Cardiac muscle cell (in vitro differentiated cells and primary cell): ENCODE data around the gene MAP2K6. TPM values are rescaled to one million over a fixed set of nuclear protein-coding genes. Genes with fewer than 3 reads are reported as not detected.

Experiments used
- DNase-seq, 2 donors: peaks; one replicate each; pipeline versions ENCODE4 v3.0.0 to v3.0.0-alpha.2; 2010 to 2017; ENCODE audit warnings: low read depth in 1 of 2, low spot score in 1 of 2
- H3K27ac ChIP-seq: fragments of 200-600 bp; sonication (generic); 2 replicates; pipeline ENCODE4 v1.5.1; 2016
- H3K27me3 ChIP-seq: fragments of 200-600 bp; sonication (generic); 2 replicates; pipeline ENCODE4 v1.6.0; 2016; ENCODE audit warnings: control low read depth
- H3K36me3 ChIP-seq: fragments of 200-600 bp; sonication (generic); 2 replicates; pipeline ENCODE4 v1.5.1; 2016; ENCODE audit warnings: control low read depth
- H3K4me1 ChIP-seq: fragments of 200-600 bp; sonication (generic); 2 replicates; pipeline ENCODE4 v1.8.1; 2017; ENCODE audit warnings: low read depth, mild to moderate bottlenecking, mixed run types
- H3K4me3 ChIP-seq: fragments of 200-600 bp; sonication (generic); 2 replicates; pipeline ENCODE4 v1.5.1; 2016; ENCODE audit warnings: mild to moderate bottlenecking
- H3K9me3 ChIP-seq: fragments of 200-600 bp; sonication (generic); 2 replicates; pipeline ENCODE4 v1.5.1; 2017; ENCODE audit warnings: low read depth, mild to moderate bottlenecking, control low read depth
- CTCF ChIP-seq: IDR thresholded peaks from 2 replicates; pipeline ENCODE4 v1.5.1; 2012; ENCODE audit warnings: low read depth, mild to moderate bottlenecking, low read length
- polyA plus RNA-seq: library from polyadenylated mRNA; unstranded; fragments of >200 nt; fragmentation: Nextera tagmentation; extraction: Ambion mirVana; gene quantifications from 2 replicates; pipeline ENCODE4 v1.2.1, GENCODE V29; 2016
- total RNA-seq: library from RNA; depleted of rRNA; stranded (reverse); fragments of >200 nt; gene quantifications from 2 replicates; pipeline ENCODE4 v1.2.3, GENCODE V29; 2016

The MAP2K6 gene
- total and polyA plus RNA-seq, 2 experiments from 2014 or later, result 13.1 to 13.2 TPM

GRCh38 chr17:69497161-69497560, 82.7 kb downstream of the MAP2K6 start:
- Histone ChIP-seq H3K36me3 (no peaks in the 10 kb centered on the region), H3K9me3 (no peaks in the 10 kb centered on the region), H3K27me3 (no peaks in the 10 kb centered on the region), H3K4me1 (peaks cover 3% of the 10 kb centered on the region), H3K27ac (no peak overlapping the region), H3K4me3 (no peak overlapping the region)
- no peak for TF ChIP-seq CTCF
- DNase-seq, result no peak

- H3K36me3 ChIP-seq, result no peaks in the 10 kb centered on the region
- H3K4me1 ChIP-seq, result peaks cover 14% of the 10 kb centered on the region
- H3K4me3 ChIP-seq, result no peak overlapping the region
- no peak for TF ChIP-seq CTCF
- H3K27ac ChIP-seq, result no peak overlapping the region
- DNase-seq, result no peak
- no peaks in the 10 kb centered on the region for H3K27me3 ChIP-seq
- H3K9me3 ChIP-seq, result no peaks in the 10 kb centered on the region
Measured at GRCh38 chr17:69499318-69499717, 84.8 kb downstream of the MAP2K6 start.

- TF ChIP-seq CTCF, result no peak
- no peak overlapping the region for H3K4me3 ChIP-seq
- peaks cover 20% of the 10 kb centered on the region for H3K4me1 ChIP-seq
- no peak overlapping the region for H3K27ac ChIP-seq
- no peak for DNase-seq
- no peaks in the 10 kb centered on the region for H3K36me3 ChIP-seq
- no peaks in the 10 kb centered on the region for H3K27me3 ChIP-seq
- H3K9me3 ChIP-seq, result no peaks in the 10 kb centered on the region
Measured at GRCh38 chr17:69500911-69501429, 86.5 kb downstream of the MAP2K6 start.

GRCh38 chr17:69501591-69502468, 87.3 kb downstream of the MAP2K6 start:
- Histone ChIP-seq H3K9me3 (no peaks in the 10 kb centered on the region), H3K36me3 (no peaks in the 10 kb centered on the region), H3K4me3 (no peak overlapping the region), H3K27me3 (no peaks in the 10 kb centered on the region), H3K27ac (no peak overlapping the region), H3K4me1 (peaks cover 21% of the 10 kb centered on the region)
- DNase-seq, result peak; percentile 52 to 80
- no peak for TF ChIP-seq CTCF

- no peak overlapping the region for H3K4me3 ChIP-seq
- TF ChIP-seq CTCF, result no peak
- H3K27ac ChIP-seq, result no peak overlapping the region
Measured at GRCh38 chr17:69503711-69504110, 89.2 kb downstream of the MAP2K6 start.

More at GRCh38 chr17:69503711-69504110, 89.2 kb downstream of the MAP2K6 start:
- Histone ChIP-seq H3K36me3 (no peaks in the 10 kb centered on the region), H3K27me3 (no peaks in the 10 kb centered on the region), H3K9me3 (no peaks in the 10 kb centered on the region), H3K4me1 (peaks cover 21% of the 10 kb centered on the region)
- no peak for DNase-seq
